Tibial nerve (tissue), 4 donors: ENCODE measurements around the gene RARRES1.

ENCODE experiments used
- CTCF ChIP-seq, 5 experiments: fragments of 200-600 bp in 3 of 5; fragments of 450-650 bp in 2 of 5; sonication (generic) in 3 of 5; IDR thresholded peaks; one replicate each; pipeline ENCODE4 v1.5.1; 2016 to 2019; ENCODE audit warnings: antibody characterized with exemption in 5 of 5, mild to moderate bottlenecking in 3 of 5, moderate library complexity in 2 of 5
- EP300 ChIP-seq, 2 donors: sonication (generic); formaldehyde crosslinking; IDR thresholded peaks; one replicate each; pipeline ENCODE4 v1.6.1; 2017; ENCODE audit warnings: antibody characterized with exemption in 2 of 2, mild to moderate bottlenecking in 1 of 2
- POLR2A ChIP-seq, 2 donors: fragments of 450-650 bp; IDR thresholded peaks; one replicate each; pipeline ENCODE4 v1.6.1; 2017; ENCODE audit warnings: antibody characterized with exemption in 2 of 2, mild to moderate bottlenecking in 2 of 2, moderate library complexity in 2 of 2

DNA sequence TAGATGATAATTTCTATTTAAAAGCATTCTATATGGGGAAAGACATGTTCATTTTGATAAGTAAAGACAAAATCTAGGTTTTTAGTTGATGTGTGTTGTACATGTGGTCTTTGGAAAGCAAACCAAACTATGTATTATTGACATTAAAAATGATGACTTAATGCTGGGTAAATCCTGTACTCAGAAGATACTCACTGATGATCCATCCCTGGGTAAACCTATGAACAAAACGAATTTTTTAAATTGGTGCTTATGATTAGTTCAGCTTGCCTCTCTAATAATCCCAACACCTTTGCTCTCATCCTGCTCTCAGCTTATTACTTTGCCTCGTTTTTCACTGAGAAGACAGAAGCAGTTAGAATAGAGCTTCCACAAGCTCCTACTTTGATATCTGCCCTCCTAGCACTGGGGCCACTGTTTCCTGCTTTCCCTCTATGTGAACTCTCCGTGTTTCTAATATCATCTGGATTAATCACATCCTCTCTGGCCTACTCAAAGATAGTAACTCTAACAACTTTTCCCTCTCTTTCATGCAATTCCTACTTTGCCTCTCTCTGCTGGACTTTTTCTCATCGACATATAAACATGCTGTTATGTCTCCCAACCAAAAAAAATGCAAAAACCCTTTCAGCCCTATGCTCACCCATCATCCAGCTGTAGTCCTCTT lies 29.3 kb downstream of the RARRES1 start:
- TF ChIP-seq CTCF (IDR thresholded peaks at IDR 0.05) = no peak
- no peak for TF ChIP-seq POLR2A (IDR thresholded peaks at IDR 0.05)
- no peak for TF ChIP-seq EP300 (IDR thresholded peaks at IDR 0.05)
